ENCODE results near the gene ATP8B1.

- TF ChIP-seq POLR2A (IDR thresholded peaks at IDR 0.05), result no peak
- no peak for TF ChIP-seq CTCF (IDR thresholded peaks at IDR 0.05)
Measured at GRCh38 chr18:57755473-57756067, 47.5 kb downstream of the ATP8B1 start.
